C4-2B (cell line): ENCODE measurements around the gene SHC3.

Source experiments
- H3K27ac ChIP-seq: fragments of 450-650 bp; 2 replicates; pipeline ENCODE4 v1.5.1; 2017
- ZFX ChIP-seq: fragments of 450-650 bp; IDR thresholded peaks from 2 replicates; pipeline ENCODE4 v1.6.1; 2017
- TF ChIP-seq, protein P1 (sequence below): fragments of 450-650 bp; conservative IDR thresholded peaks from 2 replicates; pipeline ENCODE4 v1.5.1; 2017; ENCODE audit warnings: mild to moderate bottlenecking

SHC3 gene

GRCh38 chr9:89154651-89155336 lies 23.8 kb downstream of the SHC3 start:
- H3K27ac ChIP-seq: no peak overlapping the region
- TF ChIP-seq ZFX: no peak
- TF ChIP-seq, protein P1, sequence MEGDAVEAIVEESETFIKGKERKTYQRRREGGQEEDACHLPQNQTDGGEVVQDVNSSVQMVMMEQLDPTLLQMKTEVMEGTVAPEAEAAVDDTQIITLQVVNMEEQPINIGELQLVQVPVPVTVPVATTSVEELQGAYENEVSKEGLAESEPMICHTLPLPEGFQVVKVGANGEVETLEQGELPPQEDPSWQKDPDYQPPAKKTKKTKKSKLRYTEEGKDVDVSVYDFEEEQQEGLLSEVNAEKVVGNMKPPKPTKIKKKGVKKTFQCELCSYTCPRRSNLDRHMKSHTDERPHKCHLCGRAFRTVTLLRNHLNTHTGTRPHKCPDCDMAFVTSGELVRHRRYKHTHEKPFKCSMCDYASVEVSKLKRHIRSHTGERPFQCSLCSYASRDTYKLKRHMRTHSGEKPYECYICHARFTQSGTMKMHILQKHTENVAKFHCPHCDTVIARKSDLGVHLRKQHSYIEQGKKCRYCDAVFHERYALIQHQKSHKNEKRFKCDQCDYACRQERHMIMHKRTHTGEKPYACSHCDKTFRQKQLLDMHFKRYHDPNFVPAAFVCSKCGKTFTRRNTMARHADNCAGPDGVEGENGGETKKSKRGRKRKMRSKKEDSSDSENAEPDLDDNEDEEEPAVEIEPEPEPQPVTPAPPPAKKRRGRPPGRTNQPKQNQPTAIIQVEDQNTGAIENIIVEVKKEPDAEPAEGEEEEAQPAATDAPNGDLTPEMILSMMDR: no peak

GRCh38 chr9:89154218-89154617 lies 24.4 kb downstream of the SHC3 start:
- TF ChIP-seq, protein P1: no peak
- TF ChIP-seq ZFX: no peak
- H3K27ac ChIP-seq: no peak overlapping the region

DNA sequence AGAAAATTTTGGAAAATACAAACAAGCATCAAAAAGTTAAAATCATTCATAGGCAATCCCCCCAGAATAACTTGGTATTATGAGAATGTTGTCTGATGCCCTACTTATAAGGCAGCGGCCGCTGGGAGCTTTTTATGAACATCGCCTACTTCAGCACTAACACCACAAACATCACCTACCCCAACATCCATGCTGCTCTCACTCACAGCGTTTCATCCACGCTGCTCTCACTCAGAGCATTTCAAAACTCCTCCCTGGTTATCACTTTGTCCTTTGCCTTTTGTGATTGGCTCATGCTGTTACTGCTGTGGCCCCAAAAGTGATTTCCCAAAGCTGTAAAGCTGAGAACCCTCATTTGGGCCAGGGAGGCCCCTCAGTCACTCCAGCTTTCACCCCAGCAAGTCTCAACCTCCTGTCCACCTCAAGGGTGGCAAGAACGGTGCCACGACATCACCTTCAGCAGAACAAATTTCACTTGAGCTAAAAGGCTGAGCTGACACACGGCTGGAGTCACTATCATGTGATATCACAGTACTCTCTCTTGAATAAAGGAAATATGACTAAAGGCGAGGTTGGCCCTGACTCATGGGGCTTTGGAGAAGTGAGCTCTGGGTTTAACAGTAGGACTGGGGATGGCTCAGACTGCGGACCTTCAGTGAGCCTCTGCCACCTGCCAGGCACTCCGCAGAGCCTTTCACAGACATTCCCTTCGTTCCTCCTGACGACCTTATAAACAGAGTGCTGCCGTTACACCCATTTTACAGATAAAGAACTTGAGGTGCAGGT lies 25.2 kb downstream of the SHC3 start:
- no peak for TF ChIP-seq ZFX
- TF ChIP-seq, protein P1: no peak
- H3K27ac ChIP-seq: no peak overlapping the region

DNA sequence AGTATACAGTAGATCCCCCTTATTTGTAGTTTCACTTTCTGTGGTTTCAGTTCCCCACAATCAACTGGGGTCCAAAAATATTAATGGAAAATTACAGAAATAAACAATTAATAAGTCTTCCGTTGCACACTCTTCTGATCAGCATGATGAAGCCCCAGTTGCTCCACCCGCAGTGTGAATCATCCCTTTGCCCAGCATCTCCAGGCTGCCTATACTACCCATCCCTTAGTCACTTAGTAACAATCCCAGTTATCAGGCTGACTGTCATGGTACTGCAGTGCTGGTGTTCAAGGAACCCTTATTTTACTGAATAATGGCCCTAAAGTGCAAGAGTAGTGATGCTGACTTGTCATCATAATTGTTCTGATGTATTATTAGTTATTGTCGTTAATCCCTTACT lies 28.9 kb downstream of the SHC3 start:
- TF ChIP-seq, protein P1: no peak
- H3K27ac ChIP-seq: no peak overlapping the region

GRCh38 chr9:89145097-89145496 lies 33.5 kb downstream of the SHC3 start:
- no peak overlapping the region for H3K27ac ChIP-seq
- TF ChIP-seq ZFX: no peak
- TF ChIP-seq, protein P1: no peak

DNA sequence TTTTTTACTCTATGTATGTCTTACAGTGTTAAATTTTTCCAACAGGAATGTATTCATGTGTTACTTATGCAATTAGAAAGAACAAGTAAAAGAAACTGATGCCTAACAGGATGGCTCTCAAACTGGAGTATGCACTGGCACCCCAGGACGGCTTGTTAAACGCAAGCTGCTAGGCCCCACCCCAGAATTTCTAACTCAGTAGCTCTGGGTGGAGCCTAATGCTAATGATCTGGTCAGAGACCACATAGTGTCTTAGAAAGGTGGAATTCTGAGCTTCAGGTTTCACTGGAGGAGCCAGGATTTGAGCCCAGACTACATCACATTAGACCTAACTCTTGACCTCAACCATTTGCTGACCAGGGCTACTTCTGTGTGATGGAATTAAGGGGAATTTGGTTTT lies 34.4 kb downstream of the SHC3 start:
- TF ChIP-seq, protein P1: no peak
- TF ChIP-seq ZFX: no peak

GRCh38 chr9:89143266-89143665 lies 35.4 kb downstream of the SHC3 start:
- no peak overlapping the region for H3K27ac ChIP-seq
- TF ChIP-seq ZFX: no peak

More for the DNA sequence above, 34.4 kb downstream of the SHC3 start:
- H3K27ac ChIP-seq: no peak overlapping the region

DNA sequence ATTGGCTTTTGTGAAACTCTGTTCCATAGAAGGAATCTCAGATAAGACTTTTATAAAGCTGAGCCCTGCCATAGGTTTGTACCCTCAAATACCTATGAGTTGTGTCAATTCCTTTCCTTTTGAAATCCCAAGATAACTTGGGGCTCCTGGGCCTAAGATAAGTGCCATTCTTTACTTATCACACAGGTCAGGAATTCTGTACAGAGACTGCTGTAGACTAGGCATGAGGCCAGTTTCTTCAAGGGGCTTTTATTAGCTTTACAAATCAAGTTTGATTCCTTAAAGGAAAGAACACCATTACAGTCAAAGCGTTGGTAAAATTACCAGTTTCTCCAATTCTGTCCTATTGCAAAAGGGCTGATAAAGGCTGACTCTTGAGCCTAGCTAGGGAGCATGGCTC lies 39.2 kb downstream of the SHC3 start:
- no peak overlapping the region for H3K27ac ChIP-seq
- TF ChIP-seq ZFX: no peak
- TF ChIP-seq, protein P1: no peak
